Stimulated activated CD4-positive, alpha-beta T cell treated with anti-CD3 and anti-CD28 coated beads, Interleukin-2, amount 100 ng/mL, for 4 hours (primary cell): Measurements from ENCODE around the gene OR2H2.

Experiments used
- DNase-seq: peaks from one replicate; pipeline ENCODE4 v3.0.0-alpha.2; 2020; ENCODE audit warnings: low read depth

The OR2H2 gene

DNA sequence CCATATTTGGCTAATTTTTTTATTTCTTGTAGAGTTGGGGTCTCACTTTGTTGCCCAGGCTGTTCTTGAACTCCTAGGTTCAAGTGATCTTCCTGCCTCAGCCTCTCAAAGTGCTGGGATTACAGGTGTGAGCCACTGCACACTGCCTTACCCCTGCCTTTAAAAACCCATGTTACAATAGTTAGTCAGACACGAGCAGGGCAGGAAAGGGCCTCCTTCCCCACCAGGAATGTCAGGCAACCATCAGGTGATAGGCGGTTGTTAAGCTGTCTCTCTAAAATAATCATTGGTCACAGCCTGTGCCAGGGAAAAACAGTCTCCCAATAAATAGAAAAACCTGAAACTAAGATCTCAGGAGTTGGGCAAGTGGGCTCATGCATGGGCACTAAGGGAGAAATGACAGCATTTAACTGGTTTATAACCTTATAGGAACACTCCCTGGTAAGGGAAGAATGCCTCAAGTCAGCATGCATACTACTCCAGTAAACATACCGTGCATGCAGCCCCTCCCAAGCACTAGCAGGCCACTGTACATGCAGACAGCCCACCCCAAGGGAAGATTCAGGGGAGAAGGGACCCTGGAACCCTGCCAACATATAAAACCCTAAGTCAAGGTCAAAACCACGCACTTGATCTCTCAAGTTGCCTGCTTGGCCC lies 8.4 kb downstream of the OR2H2 start:
- no peak for DNase-seq

DNA sequence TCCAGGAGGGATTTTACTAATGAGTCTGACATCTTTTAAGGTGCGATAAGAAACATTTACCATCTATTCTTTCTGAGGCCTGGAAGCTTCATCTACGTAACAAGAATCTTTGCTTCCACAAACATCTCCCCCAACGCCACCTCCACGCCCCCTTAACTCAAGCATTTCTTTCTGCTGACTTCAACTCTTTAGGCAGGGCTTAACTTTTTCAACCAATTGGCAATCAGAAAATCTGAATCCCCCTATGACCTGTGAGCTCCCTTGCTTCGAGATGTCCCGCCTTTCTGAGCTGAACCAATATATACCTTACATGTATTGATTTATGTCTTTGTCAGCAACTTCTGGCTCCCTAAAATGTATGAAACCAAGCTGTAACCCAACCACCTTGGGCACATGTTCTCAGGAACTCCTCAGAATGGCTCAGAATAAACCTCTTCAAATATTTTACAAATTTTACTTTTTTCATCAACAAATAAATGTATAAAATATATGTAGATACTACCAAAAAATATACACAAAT lies 11.5 kb downstream of the OR2H2 start:
- DNase-seq: no peak

DNA sequence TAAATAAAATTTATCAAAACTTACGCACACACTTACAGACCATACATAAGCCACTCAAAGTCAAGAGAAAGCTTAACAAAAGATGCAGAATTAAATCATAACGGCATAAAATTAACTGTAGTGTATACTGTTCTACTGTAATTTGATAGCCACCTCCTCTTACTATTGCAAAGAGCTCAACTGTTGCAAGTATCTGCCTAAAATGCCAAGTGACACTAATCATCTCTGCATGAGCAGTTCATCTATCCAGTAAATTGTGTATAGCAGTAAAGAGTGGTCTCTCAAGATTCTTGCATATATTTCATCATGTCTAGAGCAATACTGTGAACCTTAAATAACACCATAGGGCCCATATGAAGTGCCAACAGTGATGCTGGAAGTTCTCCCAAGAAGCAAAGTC lies 12.3 kb downstream of the OR2H2 start:
- no peak for DNase-seq

DNA sequence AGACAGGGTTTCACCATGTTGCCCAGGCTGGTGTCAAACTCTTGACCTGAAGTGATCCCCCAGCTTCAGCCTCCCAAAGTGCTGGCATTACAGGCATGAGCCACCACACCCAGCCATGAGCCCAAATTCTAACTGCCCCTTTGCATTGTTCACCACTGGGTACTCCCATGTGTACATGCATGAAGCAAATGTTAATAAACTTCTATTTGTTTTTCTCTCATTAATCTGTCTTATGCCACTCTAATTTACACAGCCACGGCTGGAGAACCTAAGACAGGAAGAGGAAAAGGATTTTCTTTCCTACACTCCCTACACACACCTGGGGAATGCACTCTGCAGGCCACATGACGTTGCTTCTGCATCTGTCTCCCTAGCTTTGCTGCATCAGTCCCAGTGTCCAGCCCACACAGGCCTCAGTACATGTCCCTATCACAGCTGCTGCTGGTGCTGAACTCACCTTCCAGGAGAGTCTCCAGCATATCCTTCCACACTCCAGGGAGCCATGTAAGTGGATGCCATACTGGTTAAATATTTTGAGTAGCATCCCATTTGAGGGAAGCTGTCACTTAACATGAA lies 13.3 kb downstream of the OR2H2 start:
- no peak for DNase-seq

DNA sequence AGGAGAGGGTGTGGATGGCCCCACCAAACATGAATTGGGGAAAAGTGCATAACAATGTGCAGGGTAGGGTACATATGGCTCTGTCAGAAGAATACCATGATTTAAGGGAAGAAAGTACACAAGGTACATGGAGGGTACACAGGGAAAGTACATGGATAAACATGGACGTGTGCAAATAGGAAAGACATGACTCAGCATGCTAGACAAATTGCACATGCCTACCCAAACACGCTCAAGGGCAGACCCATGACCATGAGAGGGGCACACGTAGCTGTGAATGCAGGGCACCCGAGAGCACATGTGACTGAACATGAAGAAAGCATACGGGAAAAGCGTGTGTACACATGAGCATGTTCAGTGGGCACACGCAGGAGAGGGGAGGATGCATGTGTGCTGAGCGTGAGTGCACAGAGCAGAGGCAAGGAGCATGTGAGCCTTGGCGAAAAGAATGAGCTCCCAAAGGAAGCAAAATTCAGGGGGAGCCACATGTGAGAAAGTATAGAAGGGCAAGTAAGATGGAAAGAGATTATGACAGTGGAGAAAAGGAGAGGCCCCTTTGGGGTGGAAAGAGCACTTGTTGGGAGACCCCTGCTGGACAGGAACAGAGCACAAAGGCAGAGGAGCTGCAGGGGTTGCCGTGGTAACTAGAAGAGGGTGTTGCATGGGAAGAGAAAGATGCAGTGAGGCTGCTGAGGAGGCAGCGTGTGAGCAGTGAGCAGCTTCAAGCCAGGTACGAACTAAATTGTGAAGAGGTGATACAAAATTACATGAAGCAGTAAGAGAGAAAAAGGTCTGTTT lies 17.8 kb downstream of the OR2H2 start:
- DNase-seq: no peak

DNA sequence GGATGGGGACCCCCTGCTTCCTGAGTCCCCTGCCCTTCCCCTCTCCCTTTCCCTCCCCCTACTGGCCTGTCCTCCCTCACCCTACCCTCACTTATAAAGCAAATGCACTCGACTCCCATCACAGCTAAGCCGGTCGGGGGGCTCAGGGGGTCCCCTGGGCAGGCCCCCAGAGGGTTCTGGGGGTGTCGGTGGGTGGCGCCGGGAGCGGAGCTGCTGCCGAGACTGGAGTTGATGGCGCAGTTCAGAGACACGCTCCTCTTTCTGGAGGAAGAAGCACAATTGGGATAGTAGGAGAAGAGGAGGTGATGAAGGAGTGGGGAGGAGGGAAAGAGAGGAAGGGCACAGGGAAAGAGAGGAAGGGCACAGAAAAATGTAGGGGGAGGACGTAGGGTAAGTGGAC lies 18.5 kb downstream of the OR2H2 start:
- no peak for DNase-seq

DNA sequence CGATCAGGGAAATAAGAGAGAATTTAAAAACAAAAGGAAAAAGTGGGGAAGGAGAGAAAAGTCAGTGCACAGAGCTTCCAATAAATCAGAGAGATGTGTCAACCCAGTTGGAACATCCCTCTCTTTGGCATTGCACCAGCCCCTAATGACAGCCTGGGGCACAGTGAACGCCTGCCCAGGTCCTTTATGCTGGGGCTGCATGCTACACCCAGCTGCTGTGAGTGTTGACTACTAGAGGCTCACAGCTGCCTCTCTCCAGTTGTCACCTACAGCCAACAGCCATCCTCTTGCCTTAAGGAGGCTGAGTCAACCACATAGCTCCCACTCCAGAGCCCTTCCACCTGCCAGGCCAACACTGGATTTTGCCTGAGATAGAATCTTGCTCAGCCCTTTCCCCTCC lies 19.0 kb downstream of the OR2H2 start:
- no peak for DNase-seq

DNA sequence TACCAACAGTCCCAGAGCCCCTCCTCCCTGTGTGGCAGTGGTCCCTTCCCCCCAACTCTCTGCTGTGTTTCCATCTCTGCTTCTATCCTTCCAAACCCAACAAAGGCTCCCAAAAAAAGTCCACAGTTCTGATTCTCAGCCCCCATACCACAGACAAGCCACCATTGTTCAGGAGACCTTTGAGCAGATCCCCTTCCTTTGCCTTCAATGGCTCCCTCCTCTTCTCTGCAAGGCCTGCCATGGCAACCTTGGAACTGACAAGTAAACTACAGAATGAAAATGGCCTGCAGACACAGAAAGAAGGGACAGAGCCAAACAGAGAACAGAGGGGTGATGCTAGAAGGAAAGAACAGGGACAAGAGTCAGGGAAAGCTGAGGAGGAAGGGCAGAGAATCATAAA lies 23.2 kb downstream of the OR2H2 start:
- DNase-seq: no peak

DNA sequence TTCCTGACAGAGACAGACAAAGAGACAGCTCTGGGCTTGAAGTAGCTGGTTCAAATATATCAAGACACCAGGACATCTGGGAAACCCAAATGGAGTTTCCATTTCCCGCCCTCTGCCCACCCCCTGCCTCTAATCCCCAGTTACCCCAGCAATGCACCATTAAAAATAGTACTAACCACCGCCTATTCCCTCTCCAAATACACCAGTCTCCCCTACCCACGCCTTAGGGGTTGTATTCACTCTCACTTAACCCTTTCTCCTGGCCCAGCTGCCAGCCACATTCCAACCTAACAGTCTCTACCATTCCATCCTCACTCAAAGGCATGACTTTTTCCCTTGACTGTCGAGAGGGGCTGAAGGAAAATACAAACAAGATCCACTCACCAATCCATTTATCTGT lies 25.6 kb downstream of the OR2H2 start:
- no peak for DNase-seq

DNA sequence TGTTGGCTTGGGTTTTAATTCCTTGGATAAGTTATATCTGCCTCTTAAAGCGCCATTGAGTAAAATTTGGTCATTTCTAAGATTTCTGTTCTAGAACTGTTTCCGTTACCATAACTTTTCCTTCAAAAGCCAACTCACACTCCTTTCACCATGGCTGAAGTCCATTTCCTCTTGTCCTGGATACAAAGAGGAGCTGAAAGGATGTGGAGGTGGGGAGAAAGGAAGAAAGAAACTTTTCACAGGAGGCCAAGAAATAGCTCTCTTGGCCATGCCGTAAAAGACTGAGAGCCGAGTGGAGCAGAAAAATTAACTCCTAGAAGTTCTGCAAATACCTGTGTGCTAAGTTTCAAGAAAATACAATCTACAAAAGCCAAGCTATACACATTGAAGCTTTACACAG lies 26.5 kb downstream of the OR2H2 start:
- no peak for DNase-seq

DNA sequence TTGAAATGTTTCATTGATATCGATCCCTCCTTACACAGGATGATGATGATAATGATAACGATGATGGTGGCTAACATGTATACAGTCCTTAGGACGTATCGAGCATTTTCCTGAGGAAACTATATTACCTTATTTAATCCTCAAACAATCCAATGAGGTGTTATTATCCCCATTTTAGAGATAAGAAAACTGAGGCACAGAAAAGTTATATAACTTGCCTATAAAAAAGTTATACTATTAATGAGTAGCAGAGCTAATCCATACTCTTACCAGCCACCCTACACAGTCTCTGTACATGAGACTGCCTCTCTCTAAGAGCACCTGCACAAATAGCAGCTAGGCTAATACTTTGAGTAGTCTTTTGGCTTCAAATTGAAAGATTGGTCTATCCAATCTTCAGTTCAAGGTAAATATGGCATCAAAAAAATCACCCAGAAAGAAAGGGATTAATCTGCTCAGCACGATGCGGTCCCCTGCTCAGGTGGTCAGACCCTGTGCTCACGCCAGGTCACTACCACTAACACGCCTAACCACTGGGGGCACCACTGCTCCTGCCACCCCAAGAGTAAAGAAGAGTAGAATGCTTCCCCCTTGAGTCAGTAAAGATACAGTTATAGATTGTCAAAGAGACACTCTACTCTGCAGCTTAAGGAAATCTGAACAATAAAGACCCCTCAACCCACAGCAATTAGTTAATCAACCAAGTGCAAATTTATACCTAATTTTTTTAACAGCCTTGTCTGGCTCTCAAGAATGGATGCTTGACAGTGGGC lies 33.0 kb downstream of the OR2H2 start:
- DNase-seq: no peak

DNA sequence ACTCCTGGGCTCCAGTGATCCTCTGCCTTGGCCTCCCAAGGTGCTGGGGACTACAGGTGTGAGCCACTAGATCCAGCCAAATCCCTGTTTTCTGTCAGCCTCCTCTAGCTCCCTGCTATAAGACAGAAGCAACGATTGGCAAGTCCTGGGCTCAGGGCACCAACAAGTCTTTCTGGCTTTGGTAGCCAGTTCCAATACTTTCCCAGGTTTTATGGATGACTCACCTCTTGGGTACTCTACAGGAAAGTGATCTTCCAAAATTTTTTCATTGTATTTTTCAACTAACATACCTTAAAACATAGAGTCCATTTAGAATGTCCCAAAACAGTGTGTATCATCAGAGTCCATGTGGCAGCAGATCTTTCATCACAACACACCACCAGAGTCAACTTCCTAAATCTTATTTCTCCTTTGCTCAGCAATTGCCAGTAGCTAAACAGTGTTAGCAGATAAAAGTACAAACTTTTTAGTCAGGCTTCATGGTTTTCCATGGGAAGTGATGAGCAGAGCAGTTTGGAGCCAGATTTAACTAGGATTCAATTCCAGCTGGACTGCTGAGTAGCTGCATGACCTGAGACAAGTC lies 34.7 kb downstream of the OR2H2 start:
- no peak for DNase-seq

DNA sequence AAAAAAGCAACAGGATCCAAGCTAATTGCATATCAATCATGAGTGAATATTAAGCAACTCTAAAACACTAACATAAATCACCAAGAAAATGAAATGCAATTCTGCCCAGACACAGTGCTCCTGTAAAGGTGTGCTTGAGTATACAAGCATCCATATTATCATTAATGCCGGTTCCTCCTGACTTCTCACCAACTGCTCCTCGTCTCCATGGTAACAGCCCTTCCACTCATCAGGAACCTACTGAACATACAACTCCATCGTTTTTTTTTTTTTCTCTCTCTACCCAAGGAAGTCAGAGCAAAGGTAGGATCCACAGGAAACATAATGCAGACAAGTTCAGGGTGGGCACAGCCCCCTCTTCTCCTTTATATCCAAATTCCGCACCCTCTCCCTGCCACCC lies 35.7 kb downstream of the OR2H2 start:
- DNase-seq: no peak

DNA sequence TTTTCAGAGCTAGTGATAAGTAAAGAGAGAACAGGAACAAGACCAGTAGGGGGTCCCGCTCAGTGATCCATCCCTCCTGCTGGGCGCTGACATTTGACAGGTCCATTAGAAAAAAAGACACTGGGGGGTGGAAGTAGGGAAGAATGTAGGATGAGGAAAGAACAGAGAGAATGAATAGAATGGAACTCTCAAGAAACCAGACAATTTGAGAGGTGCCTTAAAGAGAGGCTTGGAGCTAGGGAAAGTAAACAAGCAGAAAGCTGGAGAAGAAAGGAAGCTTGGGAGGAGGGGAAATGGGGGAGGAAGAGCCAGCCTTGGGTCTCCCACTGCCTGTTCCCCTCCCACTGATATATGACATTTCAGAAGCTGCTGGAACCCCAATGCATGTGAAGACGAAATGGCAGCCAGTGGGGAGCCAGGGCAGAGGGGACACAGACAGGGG lies 39.6 kb downstream of the OR2H2 start:
- no peak for DNase-seq

DNA sequence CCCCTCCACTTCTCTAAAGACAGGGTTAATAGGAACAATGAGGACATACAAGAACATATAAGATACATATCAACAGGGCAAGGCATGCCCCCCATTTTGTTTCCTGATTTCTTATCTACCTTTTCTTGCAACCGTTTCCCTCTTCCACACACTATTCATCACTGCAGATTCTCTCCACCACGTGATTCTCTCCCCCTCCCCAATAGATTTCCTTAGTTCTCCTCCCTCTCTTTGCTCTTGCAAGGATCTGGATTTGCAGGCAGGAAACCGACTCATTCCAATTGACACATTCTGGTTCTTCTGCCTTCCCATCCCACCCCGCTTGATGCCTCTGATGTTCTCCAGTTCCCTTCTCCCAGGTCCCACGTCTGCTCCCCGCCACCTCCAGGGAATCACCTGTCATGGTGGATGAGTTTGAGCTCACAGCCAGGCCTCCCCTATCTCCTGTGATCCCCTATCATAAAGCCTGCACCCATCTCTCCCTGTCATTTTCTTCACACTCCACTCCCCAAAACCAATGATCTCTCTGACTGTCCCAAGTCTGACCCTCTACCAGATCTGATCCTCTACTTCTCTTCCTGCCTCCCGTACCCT lies 40.5 kb downstream of the OR2H2 start:
- DNase-seq: no peak

DNA sequence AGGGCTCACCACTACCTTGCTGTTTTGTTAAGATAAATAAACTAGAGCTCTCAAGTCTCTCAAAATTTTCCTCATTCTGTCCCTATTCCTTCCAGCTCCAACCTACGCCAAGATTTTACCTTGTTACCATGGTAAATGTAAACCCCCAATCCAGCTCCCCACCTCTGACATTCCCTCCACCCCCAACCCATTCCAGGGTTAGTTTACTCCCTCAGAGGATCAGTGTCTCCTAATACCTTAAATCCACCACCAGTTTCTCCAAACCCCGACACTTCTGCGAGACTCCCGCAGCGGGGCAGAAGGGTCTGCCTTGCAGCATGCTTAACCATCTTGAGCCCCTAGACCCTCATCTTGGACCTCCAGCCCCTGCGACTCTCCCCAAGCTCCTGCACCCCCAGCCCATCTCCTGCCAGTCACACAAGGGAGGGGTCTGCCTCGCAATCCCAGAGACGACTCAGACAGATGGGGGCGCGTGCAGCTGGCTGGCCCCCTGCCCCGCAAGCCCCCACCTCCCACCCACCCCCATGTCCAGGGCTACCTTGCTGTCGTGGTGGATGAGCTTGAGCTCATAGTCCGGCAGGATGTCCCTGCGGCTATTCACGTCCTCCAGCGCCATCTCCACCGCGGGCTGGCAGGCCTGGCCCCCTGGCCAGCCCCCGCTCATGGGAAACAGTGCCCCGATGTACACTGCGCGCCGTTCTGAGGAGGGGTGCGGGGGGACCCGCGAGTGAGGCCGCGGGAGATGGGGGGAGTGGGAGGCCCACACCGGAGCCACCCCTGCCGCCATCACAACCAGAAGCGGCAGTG lies 42.2 kb downstream of the OR2H2 start:
- no peak for DNase-seq

DNA sequence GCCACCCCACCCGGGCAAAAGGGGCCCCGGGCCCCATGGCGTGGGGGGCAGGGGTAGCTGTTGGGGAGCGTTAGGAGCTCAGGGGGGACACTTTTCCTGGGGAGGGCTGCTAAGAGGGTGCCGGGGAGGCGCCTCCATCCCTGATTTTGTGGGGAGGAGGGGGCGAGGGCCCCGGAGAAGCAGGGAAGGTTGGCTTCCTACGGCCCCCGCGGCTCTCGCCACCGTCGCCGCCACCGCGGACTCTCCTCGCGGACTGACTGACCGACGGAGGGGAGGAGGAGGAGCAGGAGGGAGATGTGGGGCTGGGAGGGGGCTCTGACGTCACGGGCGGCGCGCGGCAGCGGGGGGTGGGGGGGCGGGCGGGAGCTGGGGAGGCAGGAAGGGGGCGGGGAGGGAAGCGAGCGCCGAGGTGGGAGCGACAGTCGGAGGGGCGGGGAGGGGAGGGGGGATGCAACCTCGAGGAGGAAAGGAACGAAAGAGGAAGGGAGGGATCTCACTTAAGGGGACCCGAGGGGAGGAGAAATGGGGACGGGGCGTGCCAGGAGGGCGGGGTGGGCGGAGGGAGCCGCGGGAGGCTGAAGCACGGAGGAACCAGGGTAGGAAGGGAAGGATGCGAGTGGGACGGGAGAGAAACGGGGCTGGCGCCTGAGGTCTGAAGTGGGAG lies 43.0 kb downstream of the OR2H2 start:
- DNase-seq: peak; percentile 44

DNA sequence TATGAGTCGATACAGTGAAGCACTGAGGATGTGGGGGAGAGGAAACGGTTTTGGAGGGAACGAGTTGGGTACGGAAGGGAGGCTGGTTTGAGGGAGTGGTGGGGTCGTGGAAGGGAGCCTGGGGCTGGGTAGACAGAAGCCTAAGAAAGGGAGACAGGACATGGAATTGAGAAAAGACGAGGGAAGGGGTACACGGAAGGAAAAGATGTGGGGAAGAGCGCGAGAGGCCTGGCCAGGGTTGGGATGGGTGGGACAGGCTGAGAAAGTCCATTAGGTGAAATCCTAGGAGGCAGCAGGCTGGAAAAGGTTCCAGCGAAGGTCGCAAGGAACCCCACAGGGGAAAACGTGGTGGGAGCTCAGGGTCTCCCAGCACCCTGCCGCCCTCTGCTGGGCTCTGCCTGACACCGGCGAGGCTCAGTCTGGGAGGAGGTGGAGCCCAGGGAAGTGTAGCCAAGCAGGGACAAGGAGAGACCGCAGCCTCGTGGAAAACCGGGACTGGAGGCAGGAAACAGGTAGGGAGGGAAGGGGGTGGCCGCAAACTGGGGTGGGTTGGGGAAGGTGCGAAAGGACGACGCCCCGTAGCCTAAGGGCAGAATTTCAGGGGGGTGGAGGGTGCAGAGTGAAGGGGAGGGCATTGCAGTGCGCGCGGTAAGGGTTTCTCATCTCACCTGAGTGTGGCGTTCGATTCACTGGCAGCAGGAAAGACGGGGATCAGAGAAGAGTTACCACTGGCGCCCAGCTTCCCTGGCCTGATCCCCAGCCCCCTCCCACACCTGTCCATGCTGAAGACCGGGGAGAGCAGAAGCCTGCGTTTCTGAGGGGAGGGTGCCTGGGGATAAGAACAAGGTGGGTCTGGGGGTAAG lies 43.7 kb downstream of the OR2H2 start:
- peak; percentile 45 for DNase-seq

DNA sequence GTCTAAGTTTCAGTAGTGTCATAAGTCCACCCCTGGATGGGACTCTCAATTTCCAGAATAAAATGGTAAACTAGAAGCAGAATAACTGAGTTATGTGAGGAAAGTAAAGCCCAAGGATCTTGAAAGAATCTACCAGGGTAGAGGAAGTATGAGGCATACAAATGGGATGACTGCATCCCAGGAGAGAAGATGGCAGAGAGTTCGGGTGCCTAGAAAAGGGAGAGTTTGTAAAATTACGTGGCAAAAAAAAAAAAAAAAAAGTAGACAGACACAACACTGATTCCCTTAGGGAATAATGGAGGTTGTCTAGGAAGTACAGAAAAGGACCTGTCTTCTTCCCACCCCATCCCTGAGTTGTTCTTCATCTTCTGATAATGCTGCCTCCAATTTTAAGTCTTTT lies 44.6 kb downstream of the OR2H2 start:
- DNase-seq: no peak
